WI38 (cell line): Measurements from ENCODE around the gene POLDIP2.
A peak's percentile ranks its signal among the peaks of the same experiment; 100 is the strongest.

Source experiments
- H3K4me3 ChIP-seq: 2 replicates; pipeline ENCODE4 v1.5.1; 2011; ENCODE audit warnings: low read depth, mild to moderate bottlenecking, control low read depth, low read length
- CTCF ChIP-seq: IDR thresholded peaks from 2 replicates; pipeline ENCODE4 v1.5.1; 2012; ENCODE audit warnings: low read depth, mild to moderate bottlenecking, control low read depth, low read length

Gene POLDIP2

GRCh38 chr17:28327031-28327607 lies 30.2 kb downstream of the POLDIP2 start:
- no peak overlapping the region for H3K4me3 ChIP-seq
- TF ChIP-seq CTCF: no peak

GRCh38 chr17:28326114-28326513 lies 31.2 kb downstream of the POLDIP2 start:
- TF ChIP-seq CTCF: no peak

GRCh38 chr17:28325211-28325610 lies 32.1 kb downstream of the POLDIP2 start:
- TF ChIP-seq CTCF: no peak

More at GRCh38 chr17:28326114-28326513, 31.2 kb downstream of the POLDIP2 start:
- H3K4me3 ChIP-seq: no peak overlapping the region

GRCh38 chr17:28324781-28325180 lies 32.5 kb downstream of the POLDIP2 start:
- H3K4me3 ChIP-seq: no peak overlapping the region
- TF ChIP-seq CTCF: no peak

More at GRCh38 chr17:28325211-28325610, 32.1 kb downstream of the POLDIP2 start:
- H3K4me3 ChIP-seq: no peak overlapping the region

DNA sequence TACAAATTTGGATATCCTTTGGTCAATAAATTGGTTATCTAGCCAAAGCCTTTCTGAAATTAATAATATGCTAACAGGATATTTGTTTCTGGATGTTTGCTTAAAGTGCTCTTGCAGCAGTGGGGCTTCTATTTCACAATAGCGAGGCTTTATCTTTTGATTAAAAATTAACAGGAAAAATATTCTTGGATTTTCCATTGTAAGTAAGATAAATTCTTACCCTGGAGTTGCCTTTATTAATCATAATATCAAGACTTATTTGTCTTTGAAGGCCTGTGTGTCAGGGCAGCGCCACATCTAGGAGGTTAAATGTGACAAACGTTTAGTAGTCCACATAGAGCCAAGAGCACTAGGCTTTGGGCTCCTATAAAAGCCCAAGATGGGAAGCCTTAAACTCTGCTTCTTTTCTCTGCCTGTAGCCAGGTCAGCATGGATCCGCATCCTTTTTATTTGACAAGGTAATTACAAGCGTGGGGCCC lies 33.0 kb downstream of the POLDIP2 start:
- no peak for TF ChIP-seq CTCF
- no peak overlapping the region for H3K4me3 ChIP-seq

GRCh38 chr17:28320215-28321061 lies 36.9 kb downstream of the POLDIP2 start:
- peak overlapping the region; percentile 58 for H3K4me3 ChIP-seq
- no peak for TF ChIP-seq CTCF

- TF ChIP-seq CTCF: no peak
Observed at GRCh38 chr17:28319598-28319935, 37.8 kb downstream of the POLDIP2 start.

More at GRCh38 chr17:28319598-28319935, 37.8 kb downstream of the POLDIP2 start:
- H3K4me3 ChIP-seq: peak overlapping the region; percentile 58
